OCI-LY1 (cell line): ENCODE measurements around the gene SEMA6B.
A peak's percentile ranks its signal among the peaks of the same experiment; 100 is the strongest.

ENCODE experiments used
- H2AFZ ChIP-seq: fragments of 200-600 bp; sonication (generic), shearing (Covaris generic); 2 replicates; pipeline ENCODE4 v1.6.0; 2014; ENCODE audit warnings: antibody characterized with exemption, mild to moderate bottlenecking, low read length
- H3F3A ChIP-seq: fragments of 200-600 bp; sonication (generic), shearing (Covaris generic); 2 replicates; pipeline ENCODE4 v1.6.0; 2014; ENCODE audit warnings: mild to moderate bottlenecking, antibody characterized with exemption, low read length, moderate library complexity; ENCODE audit not compliant: insufficient read depth
- H3K27ac ChIP-seq: fragments of 200-600 bp; sonication (generic); 2 replicates; pipeline ENCODE4 v1.5.1; 2014; ENCODE audit warnings: low read length, mixed run types, mild to moderate bottlenecking, low read depth; ENCODE audit not compliant: poor library complexity, severe bottlenecking
- H3K27me3 ChIP-seq: fragments of 200-600 bp; sonication (generic); 2 replicates; pipeline ENCODE4 v1.6.0; 2014; ENCODE audit warnings: antibody characterized with exemption, mild to moderate bottlenecking, low read length, moderate library complexity; ENCODE audit not compliant: insufficient read depth
- H3K36me3 ChIP-seq: fragments of 200-600 bp; sonication (generic); 2 replicates; pipeline ENCODE4 v1.6.1; 2014; ENCODE audit warnings: mild to moderate bottlenecking, antibody characterized with exemption, low read length, moderate library complexity, mixed read lengths; ENCODE audit not compliant: insufficient read depth
- H3K4me1 ChIP-seq: fragments of 200-600 bp; sonication (generic); 2 replicates; pipeline ENCODE4 v1.5.1; 2014; ENCODE audit warnings: mild to moderate bottlenecking, low read length, moderate library complexity; ENCODE audit not compliant: insufficient read depth, severe bottlenecking
- H3K4me2 ChIP-seq: fragments of 200-600 bp; sonication (generic), shearing (Covaris generic); 2 replicates; pipeline ENCODE4 v1.6.1; 2014; ENCODE audit warnings: low read length
- H3K4me3 ChIP-seq: fragments of 200-600 bp; sonication (generic); 2 replicates; pipeline ENCODE4 v1.5.1; 2014; ENCODE audit warnings: low read length, low read depth, mild to moderate bottlenecking, mixed read lengths; ENCODE audit not compliant: poor library complexity, severe bottlenecking
- H3K79me2 ChIP-seq: fragments of 200-600 bp; shearing (Covaris generic); 2 replicates; pipeline ENCODE4 v1.6.1; 2016; ENCODE audit warnings: mixed run types, low read length, mixed read lengths; ENCODE audit not compliant: insufficient read depth
- H3K9ac ChIP-seq: fragments of 200-600 bp; sonication (generic), shearing (Covaris generic); 2 replicates; pipeline ENCODE4 v1.6.1; 2014; ENCODE audit warnings: mild to moderate bottlenecking, low read length, mixed read lengths
- H3K9me2 ChIP-seq: fragments of 200-600 bp; sonication (generic), shearing (Covaris generic); 2 replicates; pipeline ENCODE4 v1.6.1; 2014; ENCODE audit warnings: low read depth, mild to moderate bottlenecking, low read length, mixed read lengths
- H3K9me3 ChIP-seq: fragments of 200-600 bp; shearing (Covaris generic); 2 replicates; pipeline ENCODE4 v1.6.1; 2014; ENCODE audit warnings: low read length, mixed read lengths
- H4K20me1 ChIP-seq: fragments of 200-600 bp; sonication (generic), shearing (Covaris generic); 2 replicates; pipeline ENCODE4 v1.6.0; 2016; ENCODE audit warnings: mild to moderate bottlenecking, low read length; ENCODE audit not compliant: insufficient read depth
- CTCF ChIP-seq: fragments of 200-600 bp; sonication (generic), shearing (Covaris generic); IDR thresholded peaks from 2 replicates; pipeline ENCODE4 v1.5.1; 2017; ENCODE audit warnings: mild to moderate bottlenecking, antibody characterized with exemption, low read length, moderate library complexity, mixed read lengths
- EZH2 ChIP-seq: fragments of 200-600 bp; sonication (generic), shearing (Covaris generic); IDR thresholded peaks from 2 replicates; pipeline ENCODE4 v1.8.0; 2017; ENCODE audit warnings: borderline replicate concordance, mixed run types, mild to moderate bottlenecking, antibody characterized with exemption, low read length, moderate library complexity, mixed read lengths

SEMA6B gene

DNA sequence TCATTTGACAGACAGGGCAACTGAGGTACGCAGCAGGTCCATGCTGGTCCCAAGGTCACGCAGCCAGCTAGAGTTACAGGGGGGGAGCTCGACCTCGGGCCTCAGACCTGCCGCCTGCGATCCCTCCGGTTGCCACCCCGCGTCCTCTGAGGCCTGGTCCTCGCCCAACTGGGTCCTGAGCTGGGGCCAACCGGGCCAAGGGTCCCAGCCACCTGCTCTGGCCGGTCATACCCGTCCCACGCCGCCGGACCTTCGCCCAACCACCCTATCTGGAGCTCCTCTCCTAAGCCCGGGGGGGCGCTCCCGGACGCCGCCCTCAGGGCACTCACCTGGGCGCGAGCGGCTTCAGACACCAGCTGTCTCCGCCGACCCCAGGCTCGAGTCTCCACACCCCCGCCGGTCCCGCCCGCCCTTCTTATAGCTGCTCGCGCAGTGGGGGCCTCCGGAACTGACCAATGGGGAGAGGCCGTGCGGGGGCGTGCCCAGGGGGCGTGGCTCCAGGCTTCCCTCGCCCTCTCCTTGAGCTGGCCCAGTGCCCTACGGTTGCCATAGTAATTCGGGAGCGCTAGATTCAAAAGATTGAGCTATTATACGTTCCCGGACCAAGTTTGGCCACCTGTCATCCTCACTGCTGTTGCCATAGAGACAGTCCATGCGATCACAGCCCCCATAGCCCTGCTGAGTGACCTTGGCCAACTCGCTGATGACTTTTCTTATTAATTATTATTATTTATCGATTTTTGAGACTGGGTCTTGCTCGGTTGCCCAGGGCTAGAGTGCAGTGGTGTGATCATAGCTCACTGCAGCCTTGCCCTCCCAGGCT, 24.4 kb downstream of the SEMA6B start, which contains the start of gene PLIN5:
TSS of gene PLIN5 (minus strand) at position 389 of the 823 bp plus-strand sequence. CDS start 1,150 bp downstream, outside the sequence.
- Histone ChIP-seq H3F3A (no peaks in the 10 kb centered on the region), H2AFZ (no peak within 1 kb of the TSS), H3K27ac (no peak within 1 kb of the TSS), H3K4me2 (peak within 1 kb of the TSS; percentile 35), H3K4me3 (peak within 1 kb of the TSS; percentile 36), H3K36me3 (no peaks in the 10 kb centered on the region), H3K9me2 (no peaks in the 10 kb centered on the region), H3K27me3 (peaks cover 11% of the 10 kb centered on the region; the same call in 1 of the 2 replicates), H3K4me1 (peaks cover 15% of the 10 kb centered on the region), H4K20me1 (no peaks in the 10 kb centered on the region), H3K79me2 (no peaks in the 10 kb centered on the region), H3K9ac (no peak within 1 kb of the TSS), H3K9me3 (no peaks in the 10 kb centered on the region)
- TF ChIP-seq EZH2 (no peak), CTCF (peak; percentile 25; the same call in 1 of the 2 replicates)

DNA sequence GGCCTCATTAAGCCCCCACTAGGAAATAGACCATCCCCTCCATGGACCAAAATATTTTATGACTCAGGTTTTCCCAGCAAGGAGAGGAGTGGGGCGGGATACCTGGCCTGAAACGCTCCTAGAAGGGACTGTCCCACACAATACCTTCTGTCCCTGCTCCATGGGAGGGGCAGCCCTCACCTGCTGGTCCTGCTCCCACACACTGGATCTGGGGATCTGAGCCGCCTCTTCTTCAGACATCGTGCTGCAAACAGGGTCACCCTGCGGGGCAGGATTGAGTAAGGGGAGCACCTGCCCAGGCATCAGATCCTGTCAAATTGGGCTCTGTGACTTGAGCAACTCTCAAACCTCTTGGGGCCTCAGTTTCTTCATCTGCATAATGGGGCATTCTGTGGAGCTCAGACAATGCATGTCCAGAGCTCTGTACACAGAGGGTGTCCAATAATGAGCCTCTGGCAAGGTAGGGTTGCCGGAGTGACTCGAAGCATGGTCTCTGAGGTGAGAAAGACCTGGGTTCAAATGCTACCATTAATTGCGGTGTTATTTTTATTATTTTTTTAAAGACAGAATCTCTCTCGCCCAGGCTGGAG, 25.6 kb downstream of the SEMA6B start:
- H3K4me2 ChIP-seq, result no peak overlapping the region
- H3K27me3 ChIP-seq, result peaks cover 5% of the 10 kb centered on the region; the same call in 1 of the 2 replicates
- no peak overlapping the region for H3K4me3 ChIP-seq
- H3K9me3 ChIP-seq, result no peaks in the 10 kb centered on the region
- no peaks in the 10 kb centered on the region for H3K9me2 ChIP-seq
- H4K20me1 ChIP-seq, result no peaks in the 10 kb centered on the region
- H3K79me2 ChIP-seq, result no peaks in the 10 kb centered on the region
- H3K4me1 ChIP-seq, result peaks cover 15% of the 10 kb centered on the region
- no peaks in the 10 kb centered on the region for H3K36me3 ChIP-seq
- no peak overlapping the region for H2AFZ ChIP-seq
- TF ChIP-seq CTCF, result no peak
- TF ChIP-seq EZH2, result no peak
- H3K27ac ChIP-seq, result no peak overlapping the region
- no peak overlapping the region for H3K9ac ChIP-seq
- H3F3A ChIP-seq, result no peaks in the 10 kb centered on the region

DNA sequence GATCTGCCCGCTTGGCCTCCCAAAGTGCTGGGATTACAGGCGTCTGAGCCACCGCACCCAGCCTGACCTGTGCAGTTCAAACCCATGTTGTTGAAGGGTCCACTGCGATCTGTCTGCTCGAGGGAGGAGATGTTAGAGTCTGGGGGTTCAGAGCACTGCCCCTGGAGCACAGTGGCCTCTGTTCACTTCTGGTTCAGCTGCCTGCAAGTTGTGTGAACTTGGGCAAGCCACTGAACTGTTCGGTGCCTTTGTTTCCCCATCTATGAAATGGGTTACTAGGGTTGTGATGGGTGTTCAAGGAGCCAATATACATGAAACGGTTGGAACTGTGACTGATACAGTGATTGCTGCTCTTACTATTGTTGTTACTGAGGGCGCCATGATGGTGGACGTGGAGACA, 26.1 kb downstream of the SEMA6B start:
- no peak overlapping the region for H2AFZ ChIP-seq
- H3K27me3 ChIP-seq, result peaks cover 4% of the 10 kb centered on the region; the same call in 1 of the 2 replicates
- no peak overlapping the region for H3K4me3 ChIP-seq
- H3K9me3 ChIP-seq, result no peaks in the 10 kb centered on the region
- H3K79me2 ChIP-seq, result no peaks in the 10 kb centered on the region
- H3F3A ChIP-seq, result no peaks in the 10 kb centered on the region
- TF ChIP-seq CTCF (no peak), EZH2 (no peak)
- H3K9ac ChIP-seq, result no peak overlapping the region
- no peak overlapping the region for H3K27ac ChIP-seq
- H3K4me1 ChIP-seq, result peaks cover 15% of the 10 kb centered on the region
- H3K4me2 ChIP-seq, result no peak overlapping the region
- H3K9me2 ChIP-seq, result no peaks in the 10 kb centered on the region
- H3K36me3 ChIP-seq, result no peaks in the 10 kb centered on the region
- H4K20me1 ChIP-seq, result no peaks in the 10 kb centered on the region
